NB4 (cell line): ENCODE results near the gene ARG1.
A peak's percentile ranks its signal among the peaks of the same experiment; 100 is the strongest.

ENCODE experiments used
- DNase-seq: peaks from one replicate; pipeline ENCODE4 v3.0.0; 2010; ENCODE audit warnings: low read depth
- H3K4me3 ChIP-seq: one replicate; pipeline ENCODE4 v1.5.1; 2011; ENCODE audit warnings: mild to moderate bottlenecking, low read depth, low read length, moderate library complexity
- MYC ChIP-seq: IDR thresholded peaks from 2 replicates; pipeline ENCODE4 v1.6.1; 2011; ENCODE audit warnings: low read depth, low read length
- POLR2A ChIP-seq: IDR thresholded peaks from 2 replicates; pipeline ENCODE4 v1.6.1; 2011; ENCODE audit warnings: mild to moderate bottlenecking; ENCODE audit not compliant: insufficient read length; ENCODE audit errors: extremely low read depth
- TF ChIP-seq, protein P1 (sequence below): IDR thresholded peaks from 2 replicates; pipeline ENCODE4 v1.6.1; 2011; ENCODE audit warnings: low read depth, low read length
- TF ChIP-seq, protein P2 (sequence below): IDR thresholded peaks from one replicate; pipeline ENCODE4 v1.5.1; 2012; ENCODE audit warnings: low read depth, low read length

ARG1 gene

DNA sequence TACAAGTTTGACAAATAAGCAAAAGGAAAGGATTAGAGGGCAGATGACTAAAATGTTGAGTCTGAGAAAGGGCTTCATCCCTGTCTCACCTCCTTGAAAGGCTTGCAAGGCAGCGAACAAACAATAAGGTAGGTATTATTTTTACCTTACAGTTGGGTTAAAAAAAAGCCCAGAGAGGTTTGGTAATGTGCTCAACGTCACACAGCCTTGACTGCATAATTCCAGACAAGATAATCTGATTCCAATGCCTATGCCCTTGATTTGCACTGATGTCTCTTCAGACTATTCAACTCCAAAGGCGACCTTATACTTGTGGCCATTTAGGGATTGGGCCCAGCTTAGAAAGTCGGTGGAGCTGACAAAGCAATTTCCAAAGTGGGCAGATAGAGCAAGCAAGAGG lies 1.7 kb downstream of the ARG1 start:
- H3K4me3 ChIP-seq, result no peak overlapping the region
- TF ChIP-seq, protein P1, sequence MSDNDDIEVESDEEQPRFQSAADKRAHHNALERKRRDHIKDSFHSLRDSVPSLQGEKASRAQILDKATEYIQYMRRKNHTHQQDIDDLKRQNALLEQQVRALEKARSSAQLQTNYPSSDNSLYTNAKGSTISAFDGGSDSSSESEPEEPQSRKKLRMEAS, result no peak
- TF ChIP-seq MYC, result no peak
- TF ChIP-seq POLR2A, result no peak
- TF ChIP-seq, protein P2, sequence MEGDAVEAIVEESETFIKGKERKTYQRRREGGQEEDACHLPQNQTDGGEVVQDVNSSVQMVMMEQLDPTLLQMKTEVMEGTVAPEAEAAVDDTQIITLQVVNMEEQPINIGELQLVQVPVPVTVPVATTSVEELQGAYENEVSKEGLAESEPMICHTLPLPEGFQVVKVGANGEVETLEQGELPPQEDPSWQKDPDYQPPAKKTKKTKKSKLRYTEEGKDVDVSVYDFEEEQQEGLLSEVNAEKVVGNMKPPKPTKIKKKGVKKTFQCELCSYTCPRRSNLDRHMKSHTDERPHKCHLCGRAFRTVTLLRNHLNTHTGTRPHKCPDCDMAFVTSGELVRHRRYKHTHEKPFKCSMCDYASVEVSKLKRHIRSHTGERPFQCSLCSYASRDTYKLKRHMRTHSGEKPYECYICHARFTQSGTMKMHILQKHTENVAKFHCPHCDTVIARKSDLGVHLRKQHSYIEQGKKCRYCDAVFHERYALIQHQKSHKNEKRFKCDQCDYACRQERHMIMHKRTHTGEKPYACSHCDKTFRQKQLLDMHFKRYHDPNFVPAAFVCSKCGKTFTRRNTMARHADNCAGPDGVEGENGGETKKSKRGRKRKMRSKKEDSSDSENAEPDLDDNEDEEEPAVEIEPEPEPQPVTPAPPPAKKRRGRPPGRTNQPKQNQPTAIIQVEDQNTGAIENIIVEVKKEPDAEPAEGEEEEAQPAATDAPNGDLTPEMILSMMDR, result no peak
- no peak for DNase-seq

DNA sequence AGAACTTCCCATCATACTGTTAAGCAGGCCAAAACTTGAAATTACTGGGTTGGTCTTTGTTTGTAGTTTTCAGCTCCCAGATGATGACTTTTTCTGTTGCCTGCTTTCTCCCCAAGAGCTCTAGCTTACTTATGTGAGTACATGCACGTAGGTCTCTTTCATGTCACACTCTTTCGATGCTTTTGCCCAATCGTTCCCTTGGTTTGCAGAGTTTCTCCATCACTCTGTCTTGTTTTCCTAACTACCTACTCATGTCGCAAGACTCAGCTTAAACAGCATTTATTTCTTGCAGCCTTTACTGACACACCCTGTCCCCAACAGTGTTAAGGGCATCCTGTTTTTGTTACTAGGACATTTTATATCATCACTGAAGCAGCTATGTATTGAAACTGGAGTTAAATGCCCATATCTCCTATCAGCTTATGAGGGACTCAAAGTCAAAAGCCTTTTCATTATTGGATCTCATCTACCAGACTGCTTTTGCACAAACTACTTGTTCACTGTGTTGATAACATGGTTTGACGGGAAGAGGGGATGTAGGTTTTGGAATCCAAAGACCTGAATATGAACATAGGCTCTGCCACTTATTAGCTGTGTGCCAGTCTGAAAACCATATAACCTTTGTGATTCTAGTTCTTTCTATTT lies 2.9 kb downstream of the ARG1 start:
- DNase-seq, result peak; percentile 8
- no peak overlapping the region for H3K4me3 ChIP-seq
- TF ChIP-seq, protein P2, result no peak
- TF ChIP-seq MYC (no peak), POLR2A (no peak)
- TF ChIP-seq, protein P1, result no peak

DNA sequence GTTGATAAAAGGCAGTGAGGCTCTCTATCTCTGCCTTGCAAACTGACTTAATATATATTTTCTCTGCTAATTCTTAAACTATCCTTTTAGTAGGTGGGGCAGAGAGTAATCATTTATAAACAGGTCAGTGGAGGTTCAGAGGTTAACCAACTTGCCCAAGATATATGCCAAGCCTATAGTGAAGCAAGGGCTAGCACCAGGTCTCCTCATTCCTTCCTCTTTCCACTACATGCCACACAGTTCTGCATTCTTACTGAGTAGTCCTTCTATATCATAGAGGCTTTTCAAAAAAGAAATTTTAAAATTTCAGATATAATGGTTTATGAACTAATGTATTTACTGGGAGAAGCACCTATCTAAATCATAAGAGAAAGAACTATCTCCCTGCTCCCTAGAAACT lies 8.5 kb downstream of the ARG1 start:
- TF ChIP-seq, protein P1, result no peak
- TF ChIP-seq, protein P2, result no peak
- TF ChIP-seq POLR2A (no peak), MYC (no peak)
- no peak overlapping the region for H3K4me3 ChIP-seq
- no peak for DNase-seq

DNA sequence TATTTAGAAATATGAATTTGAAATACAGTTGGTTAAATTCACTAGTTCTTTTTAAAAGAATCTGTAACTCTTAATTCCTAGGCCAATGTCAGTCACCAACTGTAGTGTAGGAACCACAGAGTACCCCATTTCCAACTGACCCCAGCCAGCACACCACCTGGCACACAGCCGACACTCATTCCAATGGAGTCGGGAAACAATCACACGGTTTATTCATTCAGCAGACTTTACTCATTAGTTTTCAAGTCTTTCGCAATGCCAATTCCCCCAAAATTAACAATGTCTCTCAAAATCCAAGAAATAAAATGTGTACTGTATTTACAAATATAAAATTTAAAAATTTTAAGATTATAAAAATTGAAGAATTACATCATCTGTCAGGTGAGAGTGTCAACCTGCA lies 13.5 kb downstream of the ARG1 start:
- TF ChIP-seq, protein P2, result no peak
- no peak for TF ChIP-seq POLR2A
- TF ChIP-seq MYC, result no peak
- TF ChIP-seq, protein P1, result no peak
- DNase-seq, result no peak
- no peak overlapping the region for H3K4me3 ChIP-seq

DNA sequence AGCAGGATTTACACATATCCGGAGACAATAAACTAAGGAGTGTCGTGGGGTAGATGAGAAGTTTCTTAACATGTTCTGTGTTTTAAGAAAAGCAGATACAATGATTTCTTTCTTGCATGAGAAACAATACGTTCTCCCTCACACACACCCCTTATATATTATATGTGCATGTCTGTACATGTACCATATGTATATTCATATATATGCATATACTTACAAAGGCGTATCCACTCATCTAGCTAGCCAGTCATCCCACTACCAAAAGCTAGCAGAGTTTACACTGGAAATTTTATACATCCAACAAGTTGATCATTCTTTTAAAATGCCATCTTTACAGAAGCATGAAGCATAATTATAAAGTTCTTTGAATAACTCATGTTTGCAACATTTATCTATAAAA lies 14.9 kb downstream of the ARG1 start:
- H3K4me3 ChIP-seq, result no peak overlapping the region
- TF ChIP-seq, protein P1, result no peak
- TF ChIP-seq MYC, result no peak
- no peak for TF ChIP-seq POLR2A
- TF ChIP-seq, protein P2, result no peak
- no peak for DNase-seq
